Adrenal gland (tissue), 12 donors: ENCODE measurements around the gene NINL. TPM values are rescaled to one million over a fixed set of nuclear protein-coding genes. Genes with fewer than 3 reads are reported as not detected.

Experiments used
- DNase-seq, 7 donors: peaks; one replicate each; pipeline ENCODE4 v3.0.0-alpha.2; 2019 to 2020
- H3K27ac ChIP-seq, 5 donors: fragments of 200-600 bp; sonication (generic) in 4 of 5; 1 replicate in 3 of 5; 2 replicates in 2 of 5; pipeline versions ENCODE4 v1.5.1 to v1.8.0; 2016 to 2020; ENCODE audit warnings: mild to moderate bottlenecking in 1 of 5
- H3K27me3 ChIP-seq: fragments of 200-600 bp; 2 replicates; pipeline ENCODE4 v1.8.0; 2021
- H3K36me3 ChIP-seq, 2 donors: fragments of 200-600 bp; replicated peaks in 1 of 2; 1 replicate in 1 of 2; 2 replicates in 1 of 2; pipeline versions ENCODE4 v1.5.1 to v1.8.0; 2018 to 2022
- H3K4me1 ChIP-seq, 2 donors: fragments of 200-600 bp; replicated peaks in 1 of 2; 1 replicate in 1 of 2; 2 replicates in 1 of 2; pipeline versions ENCODE4 v1.5.1 to v1.8.0; 2018 to 2021
- H3K4me3 ChIP-seq, 4 donors: fragments of 200-600 bp; sonication (generic) in 3 of 4; one replicate each; pipeline ENCODE4 v1.5.1; 2016 to 2018
- H3K9me3 ChIP-seq, 3 donors: fragments of 200-600 bp; sonication (generic) in 1 of 3; replicated peaks in 1 of 3; 1 replicate in 2 of 3; 2 replicates in 1 of 3; pipeline versions ENCODE4 v1.5.1 to v1.8.0; 2016 to 2021
- POLR2A ChIP-seq, 2 donors: fragments of 450-650 bp; IDR thresholded peaks; one replicate each; pipeline ENCODE4 v1.6.1; 2017; ENCODE audit warnings: antibody characterized with exemption in 2 of 2, mild to moderate bottlenecking in 2 of 2, moderate library complexity in 1 of 2
- WGBS, 4 donors: extraction: QIAGEN DNeasy Blood & Tissue Kit in 2 of 4; methylation state at CpG; one replicate each; pipeline versions ENCODE4 v1.1.5 to v1.1.7; 2013 to 2017; 5-methylcytosine and 5-hydroxymethylcytosine counted together
- intact Hi-C, 2 donors: fragments of 100-400 bp; cut with DNase I; formaldehyde crosslinking; loops; one replicate each; pipeline versions ENCODE4 v1.14.1 to v1.15.0; 2022 to 2023
- polyA plus RNA-seq, 3 donors: library from polyadenylated mRNA; stranded (reverse); fragments of 200-250 nt in 2 of 3; fragments of 350-450 nt in 1 of 3; fragmentation: Illumina TruSeq in 1 of 3; extraction: RNeasy Lipid Tissue Mini Kit (QIAGEN cat#74804) in 1 of 3; gene quantifications; one replicate each; pipeline ENCODE4 v1.2.3, GENCODE V29; 2013 to 2014
- total RNA-seq, 9 donors: library from RNA; depleted of rRNA in 4 of 9; stranded (reverse); fragments of >200 nt in 4 of 9; fragments of 120-200 nt in 1 of 9; fragmentation: NEBNext Ultra II Directional in 1 of 9; extraction: Animal tissue kit (Norgen Biotek cat#: 25700) in 1 of 9; gene quantifications; one replicate each; pipeline versions ENCODE4 v1.1.0 to v1.2.4, GENCODE V29; 2013 to 2023
- TF ChIP-seq, protein P1 (sequence below), 6 experiments: fragments of 450-650 bp in 4 of 6; fragments of 200-600 bp in 2 of 6; sonication (generic) in 1 of 6; IDR thresholded peaks; 1 replicate in 5 of 6; 2 replicates in 1 of 6; pipeline versions ENCODE4 v1.5.1 to v1.8.0; 2016 to 2021; ENCODE audit warnings: antibody characterized with exemption in 6 of 6, mild to moderate bottlenecking in 2 of 6, moderate library complexity in 1 of 6
- donor health status: healthy with polysubstance abuse.
- donor health status: Bipolar disorder and iron deficiency.
- donor health status: DM: yes; HTN: yes; CAD: no.
- donor health status: DM: no; HTN: no; CAD: no.
- donor health status: DM: no; HTN: no; CAD: no.
- donor health status: DM: yes; HTN: yes; CAD: no.

NINL gene
- total and polyA plus RNA-seq, 12 donors, result 10.0 to 30.9 (median 15.4) TPM

DNA sequence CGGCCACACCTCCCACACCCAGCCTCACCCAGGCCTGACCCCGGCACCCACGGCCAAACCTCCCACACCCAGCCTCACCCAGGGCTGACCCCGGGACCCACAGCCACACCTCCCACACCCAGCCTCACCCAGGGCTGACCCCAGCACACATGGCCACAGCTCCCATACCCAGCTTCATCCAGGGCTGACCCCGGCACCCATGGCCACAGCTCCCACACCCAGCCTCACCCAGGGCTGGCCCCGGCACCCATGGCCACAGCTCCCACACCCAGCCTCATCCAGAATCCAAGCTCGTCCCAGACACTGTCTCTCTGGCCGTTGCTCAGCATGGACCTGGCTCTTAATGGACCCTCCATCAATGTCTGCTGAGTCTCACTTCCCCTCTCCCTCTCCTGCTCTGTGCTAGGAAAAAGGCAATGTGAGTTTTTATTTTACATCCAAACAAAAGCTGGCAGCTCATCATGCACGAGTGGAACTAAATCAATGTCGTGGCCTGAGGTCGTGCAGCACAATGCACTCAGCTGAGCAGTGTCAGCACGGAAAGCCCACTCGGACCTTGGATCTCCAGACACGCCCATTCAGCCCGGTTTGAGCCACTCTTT lies 36.1 kb downstream of the NINL start:
- H3K27me3 ChIP-seq, result no peaks in the 10 kb centered on the region
- no peaks in the 10 kb centered on the region for H3K36me3 ChIP-seq
- TF ChIP-seq, protein P1, sequence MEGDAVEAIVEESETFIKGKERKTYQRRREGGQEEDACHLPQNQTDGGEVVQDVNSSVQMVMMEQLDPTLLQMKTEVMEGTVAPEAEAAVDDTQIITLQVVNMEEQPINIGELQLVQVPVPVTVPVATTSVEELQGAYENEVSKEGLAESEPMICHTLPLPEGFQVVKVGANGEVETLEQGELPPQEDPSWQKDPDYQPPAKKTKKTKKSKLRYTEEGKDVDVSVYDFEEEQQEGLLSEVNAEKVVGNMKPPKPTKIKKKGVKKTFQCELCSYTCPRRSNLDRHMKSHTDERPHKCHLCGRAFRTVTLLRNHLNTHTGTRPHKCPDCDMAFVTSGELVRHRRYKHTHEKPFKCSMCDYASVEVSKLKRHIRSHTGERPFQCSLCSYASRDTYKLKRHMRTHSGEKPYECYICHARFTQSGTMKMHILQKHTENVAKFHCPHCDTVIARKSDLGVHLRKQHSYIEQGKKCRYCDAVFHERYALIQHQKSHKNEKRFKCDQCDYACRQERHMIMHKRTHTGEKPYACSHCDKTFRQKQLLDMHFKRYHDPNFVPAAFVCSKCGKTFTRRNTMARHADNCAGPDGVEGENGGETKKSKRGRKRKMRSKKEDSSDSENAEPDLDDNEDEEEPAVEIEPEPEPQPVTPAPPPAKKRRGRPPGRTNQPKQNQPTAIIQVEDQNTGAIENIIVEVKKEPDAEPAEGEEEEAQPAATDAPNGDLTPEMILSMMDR (IDR thresholded peaks at IDR 0.05), result no peak
- TF ChIP-seq POLR2A (IDR thresholded peaks at IDR 0.05), result no peak
- 44 to 63% (median 55%) methylated on average over 11 to 15 of the region's 15 CpGs for WGBS, 4 donors
- peaks cover 0 to 8% of the 10 kb centered on the region in 2 donors for H3K4me1 ChIP-seq
- H3K4me3 ChIP-seq, result no peak overlapping the region
- no peaks in the 10 kb centered on the region for H3K9me3 ChIP-seq
- intact Hi-C loops, result loop anchor here in 1 of 2 donors (10.0 kb wide), 1 partner anchor 76 kb away; the partner anchor contains the start of gene NANP
- no peak for DNase-seq
- H3K27ac ChIP-seq, result no peak overlapping the region

DNA sequence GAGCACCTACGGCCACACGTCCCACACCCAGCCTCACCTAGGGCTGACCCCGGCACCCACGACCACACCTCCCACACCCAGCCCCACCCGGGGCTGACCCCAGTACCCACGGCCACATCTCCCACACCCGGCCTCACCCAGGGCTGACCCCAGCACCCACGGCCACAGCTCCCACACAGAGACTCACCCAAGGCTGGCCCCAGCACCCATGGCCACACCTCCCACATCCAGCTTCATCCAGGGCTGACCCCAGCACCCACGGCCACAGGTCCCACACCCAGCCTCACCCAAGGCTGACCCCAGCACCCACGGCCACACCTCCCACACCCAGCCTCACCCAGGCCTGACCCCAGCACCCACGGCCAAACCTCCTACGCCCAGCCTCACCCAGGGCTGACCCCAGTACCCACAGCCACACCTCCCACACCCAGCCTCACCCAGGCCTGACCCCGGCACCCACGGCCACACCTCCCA lies 36.7 kb downstream of the NINL start:
- 70 to 89% (median 86%) methylated on average over 2 to 14 of the region's 14 CpGs for WGBS, 4 donors
- intact Hi-C loops, result loop anchor here in 1 of 2 donors (10.0 kb wide), 1 partner anchor 76 kb away; the partner anchor contains the start of gene NANP
- H3K27ac ChIP-seq, result no peak overlapping the region
- H3K4me1 ChIP-seq, result peaks cover 0 to 8% of the 10 kb centered on the region in 2 donors
- no peaks in the 10 kb centered on the region for H3K9me3 ChIP-seq
- H3K27me3 ChIP-seq, result no peaks in the 10 kb centered on the region
- TF ChIP-seq POLR2A (IDR thresholded peaks at IDR 0.05), result no peak
- TF ChIP-seq, protein P1 (IDR thresholded peaks at IDR 0.05), result no peak
- no peaks in the 10 kb centered on the region for H3K36me3 ChIP-seq
- no peak overlapping the region for H3K4me3 ChIP-seq
- no peak for DNase-seq

DNA sequence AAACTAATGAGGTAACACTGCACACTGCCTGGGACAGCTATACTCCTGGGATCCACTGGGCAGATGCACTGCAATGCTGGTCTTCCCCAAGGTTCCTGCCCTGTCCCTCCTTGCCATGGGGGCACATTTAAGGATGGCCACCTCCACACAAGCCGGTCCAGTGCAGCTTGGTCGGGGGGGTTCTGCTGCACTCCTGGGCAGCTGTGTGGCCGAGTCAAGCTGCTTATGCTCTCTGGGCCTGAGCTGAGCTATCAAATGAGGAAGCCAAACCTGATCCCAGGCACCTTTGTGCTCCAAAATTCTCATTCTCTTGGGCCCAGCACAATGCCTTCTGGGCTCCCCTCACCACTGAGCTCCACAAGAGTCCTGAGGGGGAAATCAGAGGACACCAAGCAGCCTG lies 37.3 kb downstream of the NINL start:
- H3K9me3 ChIP-seq, result no peaks in the 10 kb centered on the region
- DNase-seq, result no peak
- WGBS, 4 donors, result 62 to 64% methylated on average over 3 of the region's 3 CpGs; no CpG with 5 or more reads in 2 of the 4 donors
- TF ChIP-seq, protein P1 (IDR thresholded peaks at IDR 0.05), result no peak
- TF ChIP-seq POLR2A (IDR thresholded peaks at IDR 0.05), result no peak
- H3K27me3 ChIP-seq, result no peaks in the 10 kb centered on the region
- no peaks in the 10 kb centered on the region for H3K36me3 ChIP-seq
- H3K27ac ChIP-seq, result no peak overlapping the region
- peaks cover 3 to 11% of the 10 kb centered on the region in 2 donors for H3K4me1 ChIP-seq
- intact Hi-C loops, result loop anchor here in 1 of 2 donors (10.0 kb wide), 1 partner anchor 77 kb away; the partner anchor contains the start of gene NANP
- no peak overlapping the region for H3K4me3 ChIP-seq

DNA sequence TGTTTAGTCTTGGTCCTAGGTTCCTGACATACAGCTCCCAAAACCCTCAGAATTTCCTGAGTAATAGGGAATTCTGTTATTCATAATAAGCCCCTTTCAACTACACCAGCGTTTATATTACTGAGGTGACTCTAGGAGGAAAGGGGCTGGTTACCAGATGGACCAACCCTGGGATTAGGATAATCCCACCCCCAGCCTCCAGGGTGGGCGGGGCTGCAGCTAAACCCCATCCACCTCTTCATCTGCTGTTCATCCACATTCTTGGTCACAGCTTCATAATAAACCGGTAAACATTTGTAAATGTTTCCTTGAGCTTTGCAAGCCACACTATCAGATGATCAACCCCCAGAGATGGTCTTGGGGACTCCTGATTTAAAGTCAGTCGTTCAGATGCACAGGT lies 38.3 kb downstream of the NINL start:
- WGBS, 4 donors, result 72 to 92% (median 78%) methylated on average over 4 of the region's 4 CpGs
- no peak for DNase-seq
- Histone ChIP-seq H3K9me3 (no peaks in the 10 kb centered on the region), H3K27ac (no peak overlapping the region), H3K36me3 (no peaks in the 10 kb centered on the region), H3K27me3 (no peaks in the 10 kb centered on the region), H3K4me3 (no peak overlapping the region), H3K4me1 (peaks cover 8 to 18% of the 10 kb centered on the region in 2 donors)
- TF ChIP-seq POLR2A (IDR thresholded peaks at IDR 0.05), result no peak
- TF ChIP-seq, protein P1 (IDR thresholded peaks at IDR 0.05), result no peak
- intact Hi-C loops, result loop anchor here in 1 of 2 donors (10.0 kb wide), 1 partner anchor 78 kb away; the partner anchor contains the start of gene NANP
